Skeletal muscle cell (primary cell): ENCODE results near the gene BAG2.

Experiments used
- DNase-seq: peaks from one replicate; pipeline ENCODE4 v3.0.0-alpha.2; 2010; ENCODE audit warnings: low read depth
- H3K4me3 ChIP-seq: 2 replicates; pipeline ENCODE4 v1.5.1; 2011; ENCODE audit warnings: low read depth, mild to moderate bottlenecking, control low read depth, low read length, moderate library complexity

BAG2 gene

DNA sequence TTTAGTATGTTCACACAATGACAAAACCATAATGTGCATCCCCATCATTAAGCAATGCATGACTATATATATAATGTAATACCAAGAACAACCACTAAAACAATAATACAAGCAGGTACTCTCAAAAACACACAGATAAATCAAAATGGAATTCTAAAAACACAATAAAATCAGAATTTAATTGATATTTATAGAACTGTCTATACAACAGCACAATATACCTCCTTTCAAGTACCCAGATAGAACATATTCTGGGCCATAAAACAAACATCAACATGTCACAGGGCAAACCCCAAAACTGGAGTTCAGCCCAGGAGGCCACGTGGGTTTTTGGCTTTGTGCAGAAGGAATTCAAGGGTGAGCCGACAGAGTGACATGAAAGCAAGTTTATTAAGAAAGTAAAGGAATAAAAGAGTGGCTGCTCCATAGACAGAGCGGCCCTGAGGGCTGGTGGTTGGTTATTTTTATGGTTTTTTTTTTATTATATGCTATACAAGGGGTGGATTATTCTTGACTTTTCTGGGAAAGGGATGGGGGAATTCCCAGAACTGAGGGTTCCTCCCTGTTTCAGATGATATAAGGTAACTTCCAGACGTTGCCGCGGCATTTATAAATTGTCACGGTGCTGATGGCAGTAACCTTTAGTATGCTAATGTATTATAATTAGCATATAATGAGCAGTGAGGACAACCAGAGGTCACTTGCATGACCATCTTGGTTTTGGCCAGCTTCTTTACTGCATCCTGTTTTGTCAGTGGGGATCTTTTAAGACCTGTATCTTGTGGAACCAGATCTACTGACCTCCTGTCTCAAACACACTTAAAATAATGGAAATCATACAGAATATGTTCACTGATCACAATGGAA lies 44.3 kb downstream of the BAG2 start:
- no peak overlapping the region for H3K4me3 ChIP-seq
- no peak for DNase-seq

DNA sequence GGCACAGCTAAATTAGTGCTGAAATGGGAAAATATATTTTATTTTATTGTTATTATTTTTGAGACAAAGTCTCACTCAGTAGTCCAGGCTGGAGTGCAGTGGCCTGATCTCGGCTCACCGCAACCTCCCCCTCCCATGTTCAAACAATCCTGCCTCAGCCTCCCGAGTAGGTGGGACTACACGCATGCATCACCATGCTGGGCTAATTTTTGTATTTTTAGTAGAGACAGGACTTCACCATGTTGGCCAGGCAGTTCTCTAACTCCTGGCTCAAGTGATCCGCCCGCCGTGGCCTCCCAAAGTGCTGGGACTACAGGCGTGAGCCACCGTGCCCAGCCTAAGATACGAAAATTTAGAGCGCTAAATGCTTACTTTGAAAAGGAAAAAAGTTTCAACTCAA lies 45.1 kb downstream of the BAG2 start:
- no peak for DNase-seq

DNA sequence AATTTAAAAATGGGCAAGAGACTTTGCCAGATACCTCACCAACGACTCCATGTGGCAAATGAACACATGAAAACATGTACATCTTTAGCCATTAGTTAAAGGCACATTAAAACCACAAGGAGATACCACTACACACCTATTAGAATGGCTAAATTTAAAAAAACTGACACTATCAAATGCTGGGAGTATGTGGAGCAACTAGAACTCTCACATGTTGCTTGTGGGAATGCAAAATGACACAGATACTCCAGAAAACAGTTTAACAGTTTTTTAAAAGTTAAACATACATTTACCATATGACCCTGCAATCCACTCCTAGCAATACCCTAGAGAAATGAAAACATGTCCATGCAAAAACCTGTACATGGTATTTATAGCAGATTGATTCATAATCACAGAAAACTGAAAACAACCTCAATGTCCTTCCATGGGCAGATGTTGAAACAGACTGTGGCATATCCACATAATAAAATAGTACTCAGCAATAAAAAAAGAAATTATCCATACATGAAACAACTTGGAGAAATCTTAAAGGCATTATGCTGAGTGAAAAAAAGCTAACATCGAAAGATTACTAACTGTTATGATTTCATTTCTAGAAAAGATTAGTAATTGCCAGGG lies 48.1 kb downstream of the BAG2 start:
- H3K4me3 ChIP-seq, result peak overlapping the region; percentile 6

More for the DNA sequence above, 45.1 kb downstream of the BAG2 start:
- H3K4me3 ChIP-seq, result no peak overlapping the region

DNA sequence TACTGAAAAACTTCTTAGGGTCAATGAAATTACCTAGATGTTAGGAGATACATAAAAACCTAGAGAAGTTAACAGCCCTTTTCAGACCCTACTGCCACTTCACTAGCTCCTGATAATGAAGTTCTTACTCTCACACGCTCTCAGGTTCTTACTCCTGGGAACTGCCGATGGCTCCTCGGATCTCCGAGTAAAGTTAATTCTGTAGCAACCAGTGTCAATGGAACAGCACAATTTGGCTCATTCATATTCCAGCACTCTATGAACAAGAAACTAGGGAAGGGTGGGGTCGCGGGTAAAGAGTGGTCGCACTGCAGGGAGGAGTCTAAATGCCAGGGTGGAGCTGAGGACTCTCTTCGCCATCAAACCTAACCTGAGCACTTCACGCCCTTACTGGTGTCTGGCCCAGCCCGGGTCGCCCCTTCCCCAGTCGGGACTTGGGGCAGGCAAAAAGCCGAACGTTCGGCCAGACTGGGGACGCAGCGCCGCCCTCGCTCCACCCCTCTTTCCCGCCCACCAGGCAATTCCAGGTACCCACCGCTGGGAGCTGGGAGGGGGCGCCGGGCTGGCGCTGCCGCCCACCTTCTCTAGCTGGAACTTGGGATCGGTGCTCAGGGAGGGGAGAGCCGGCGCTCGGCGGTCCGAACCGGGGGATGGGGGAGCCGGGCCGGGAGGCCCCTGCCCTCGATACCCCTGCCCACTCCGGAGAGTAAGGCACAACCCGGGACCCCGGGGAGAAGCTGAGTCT lies 49.2 kb downstream of the BAG2 start:
- peak; percentile 33 for DNase-seq
- peak overlapping the region; percentile 97 for H3K4me3 ChIP-seq

More for the DNA sequence above, 48.1 kb downstream of the BAG2 start:
- no peak for DNase-seq

DNA sequence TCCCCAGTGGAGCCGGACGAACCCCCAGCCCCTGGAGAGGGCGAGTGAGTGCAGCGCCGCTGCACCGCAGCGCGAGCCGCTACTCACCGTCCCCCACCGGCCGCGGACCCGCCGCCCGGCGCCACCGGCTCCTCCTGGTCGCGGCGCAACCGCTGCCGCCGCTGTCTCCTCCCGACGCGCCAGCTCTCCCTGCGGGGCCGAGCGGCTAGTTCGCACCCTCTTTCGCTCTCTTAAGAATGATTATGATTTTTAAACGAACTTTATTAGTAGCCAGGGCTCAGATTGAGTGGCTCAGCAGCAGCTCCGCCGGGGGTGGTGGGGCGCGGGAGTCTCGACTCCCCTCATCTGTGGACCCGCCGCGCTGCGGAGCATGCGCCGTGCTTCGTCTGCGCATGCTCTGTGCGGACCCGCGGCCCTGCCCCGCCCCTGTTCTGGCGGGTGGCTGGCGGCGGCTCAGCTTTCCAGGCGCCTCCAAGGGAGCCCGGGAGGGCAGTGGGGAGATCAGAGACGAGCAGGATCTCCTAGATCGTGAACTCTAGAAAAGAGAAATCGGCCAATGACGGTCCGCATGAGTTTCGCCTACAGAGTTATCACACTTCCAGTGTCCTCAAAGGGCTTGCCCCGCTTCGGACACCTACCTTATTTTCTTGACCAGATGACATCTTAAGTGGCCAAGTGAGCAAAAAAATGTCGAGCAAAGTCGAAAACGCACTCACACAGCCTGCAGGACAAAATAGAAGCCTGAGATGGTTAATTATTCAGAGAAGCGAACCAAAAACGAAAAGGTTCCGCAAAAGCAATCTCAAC lies 50.0 kb downstream of the BAG2 start, which contains the start of gene RAB23:
TSS of gene RAB23 (minus strand) at position 372 of the 807 bp plus-strand sequence. CDS start 11,927 bp downstream, outside the sequence.
- H3K4me3 ChIP-seq, result peak within 1 kb of the TSS; percentile 97
- DNase-seq, result peak; percentile 41

DNA sequence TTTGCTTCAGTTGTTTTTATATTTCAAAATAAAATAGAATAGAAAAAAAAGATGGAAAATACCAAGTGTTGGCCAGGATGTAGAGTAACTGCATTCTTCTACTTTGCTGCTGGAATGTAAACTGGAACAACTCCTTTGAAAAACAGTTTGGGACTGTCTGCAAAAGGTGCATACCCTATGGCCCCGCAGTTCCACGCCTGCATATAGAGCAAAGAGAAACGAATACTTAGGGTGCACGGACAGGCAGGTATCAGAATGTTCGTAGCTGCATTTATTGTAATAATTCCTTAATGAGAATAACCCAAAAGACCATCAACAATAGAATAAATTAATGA lies 50.6 kb downstream of the BAG2 start:
- no peak for DNase-seq
- peak overlapping the region; percentile 97 for H3K4me3 ChIP-seq

DNA sequence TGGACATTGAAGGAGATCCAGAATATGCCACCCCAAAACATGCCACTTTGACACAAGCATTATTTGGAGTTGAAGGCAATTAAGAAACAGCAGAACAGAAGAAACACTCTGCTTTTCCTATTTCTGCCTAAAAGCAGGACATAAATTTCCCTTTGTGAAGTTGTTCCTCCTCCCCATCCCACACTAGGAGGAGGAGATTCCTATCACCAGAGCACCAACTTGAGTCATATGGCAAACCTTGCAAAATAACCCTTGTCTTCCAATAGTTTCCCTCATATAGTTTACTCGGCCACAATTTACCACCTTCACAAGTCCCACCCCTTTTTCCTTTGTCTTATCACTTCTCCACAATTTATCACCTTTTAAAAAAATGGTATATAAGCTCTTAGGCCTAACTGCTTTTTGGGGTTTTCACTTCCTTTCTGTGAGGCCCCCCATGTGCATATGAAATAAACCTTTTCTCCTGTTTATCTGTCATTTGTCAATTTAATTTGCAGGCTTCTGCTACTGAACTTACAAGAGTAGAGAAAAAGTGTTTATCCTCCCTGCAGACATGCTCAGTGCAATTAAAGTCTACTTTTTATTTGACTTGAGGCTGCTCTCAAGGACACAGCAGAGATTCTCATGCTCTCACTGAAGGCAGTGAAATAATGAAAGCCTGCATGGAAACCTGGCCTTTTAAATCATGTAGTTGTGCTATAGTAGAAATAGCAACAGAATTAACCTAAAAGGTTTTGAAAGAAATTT lies 52.8 kb downstream of the BAG2 start:
- DNase-seq, result peak; percentile 44

DNA sequence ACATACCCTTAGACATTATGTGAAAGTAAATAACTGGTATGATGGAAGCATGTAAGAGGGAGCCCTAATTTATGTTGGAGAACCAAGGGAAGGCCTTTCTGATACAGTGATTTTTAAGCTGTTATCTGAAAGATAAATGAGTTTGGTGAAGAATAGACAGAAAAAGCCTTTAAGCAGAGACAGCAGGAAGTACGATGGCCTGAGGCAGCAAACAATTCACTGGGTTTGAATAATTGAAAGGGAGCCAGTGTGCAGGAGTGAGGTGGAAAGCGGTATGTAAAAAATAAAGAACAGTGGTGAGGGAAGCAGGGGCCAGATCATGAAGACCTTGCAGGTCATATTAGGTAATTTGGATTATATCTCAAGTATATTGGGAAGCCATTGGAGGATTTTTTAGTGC lies 54.1 kb downstream of the BAG2 start:
- no peak for DNase-seq
- H3K4me3 ChIP-seq, result no peak overlapping the region

More for the DNA sequence above, 52.8 kb downstream of the BAG2 start:
- no peak overlapping the region for H3K4me3 ChIP-seq
